NCI-H524 treated with DMSO at 0.1 percent for 48 hours (cell line): Measurements from ENCODE around the gene PRKAB1.

Source experiments
- DNase-seq: peaks from one replicate; lab custom pipeline; 2025; lab: John Stamatoyannopoulos, UW

PRKAB1 gene

DNA sequence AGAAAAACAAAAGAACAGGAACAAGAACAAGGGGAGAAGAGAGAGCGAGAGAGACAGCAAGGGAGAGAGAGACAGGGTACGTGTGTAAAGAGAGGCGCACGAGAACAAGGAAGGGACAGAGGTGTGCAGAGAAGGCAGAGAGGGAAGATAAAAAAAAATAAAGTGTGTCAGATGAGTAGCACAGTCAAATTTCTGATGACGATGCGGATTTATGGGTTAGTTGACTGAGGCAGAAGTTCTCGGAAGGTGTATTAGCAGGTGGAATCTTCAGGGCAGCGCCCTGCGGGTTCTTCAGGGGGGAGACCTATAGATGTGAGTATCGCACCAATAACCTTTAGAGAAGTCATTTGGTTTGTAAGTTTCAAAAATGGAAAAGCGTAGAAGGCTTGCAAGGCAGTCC is 44.8 kb downstream of the PRKAB1 start:
- DNase-seq: no peak

DNA sequence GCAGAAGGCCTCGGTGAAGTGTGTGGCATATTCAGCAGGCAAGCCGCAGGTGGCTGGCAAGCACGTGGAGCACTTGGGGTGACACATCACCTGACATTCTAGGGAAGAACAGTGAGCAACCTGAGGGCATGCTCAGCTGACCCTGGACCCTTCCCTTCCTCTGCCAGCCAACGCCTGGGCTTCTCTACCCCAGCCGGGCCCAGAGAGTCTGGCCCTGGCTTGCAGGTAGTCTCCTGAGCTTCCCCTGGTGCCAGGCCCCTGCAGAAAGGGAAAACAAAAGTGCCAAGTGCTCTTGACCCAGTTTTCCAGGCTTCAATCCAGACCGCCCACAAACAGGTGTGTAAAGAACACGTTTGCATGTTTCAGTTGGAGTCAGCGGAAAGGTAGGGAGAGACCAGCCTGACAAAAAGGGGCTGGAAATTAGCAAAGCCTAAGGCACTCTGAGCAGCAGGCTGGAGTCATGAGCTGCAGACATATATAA is 45.7 kb downstream of the PRKAB1 start:
- DNase-seq: no peak

DNA sequence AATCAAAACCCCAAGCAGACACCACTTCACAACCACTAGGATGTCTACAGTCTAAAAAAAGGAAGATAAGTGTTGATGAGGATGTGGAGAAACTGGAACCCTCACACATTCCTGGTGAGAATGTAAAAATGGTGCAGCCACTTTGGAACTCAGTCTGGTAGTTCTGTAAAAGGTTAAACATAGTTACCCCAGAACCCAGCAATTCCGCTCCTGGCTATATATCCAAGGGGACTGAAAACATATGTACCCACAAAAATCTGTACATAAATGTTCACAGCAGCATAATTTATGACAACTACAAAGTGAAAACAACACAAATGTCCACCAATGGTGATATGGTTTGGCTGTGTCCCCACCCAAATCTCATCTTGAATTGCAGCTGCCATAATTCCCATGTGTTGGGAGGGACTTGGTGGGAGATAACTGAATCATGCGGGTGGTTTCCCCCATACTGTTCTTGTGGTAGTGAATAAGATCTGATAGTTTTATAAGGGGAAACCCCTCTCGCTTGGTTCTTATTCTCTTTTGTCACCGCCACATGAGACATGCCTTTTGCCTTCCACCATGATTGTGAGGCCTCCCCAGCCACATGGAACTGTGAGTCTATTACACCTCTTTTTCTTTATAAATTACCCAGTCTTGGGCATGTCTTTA is 46.8 kb downstream of the PRKAB1 start:
- no peak for DNase-seq

DNA sequence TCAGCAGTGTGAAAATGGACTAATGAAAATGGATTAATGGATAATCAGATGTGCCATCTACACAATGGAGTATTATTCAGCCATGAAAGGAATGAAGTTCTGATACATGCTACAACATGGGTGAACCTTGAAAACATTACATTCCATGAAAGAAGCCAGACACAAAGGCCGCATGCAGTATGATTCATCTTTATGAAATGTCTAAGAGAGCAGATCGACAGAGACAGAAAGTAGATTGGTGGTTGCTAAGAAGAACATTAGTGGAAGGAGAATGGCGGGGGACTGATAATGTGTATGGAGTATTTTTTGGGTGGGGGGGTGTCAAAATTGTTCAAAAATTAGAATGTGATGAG is 47.3 kb downstream of the PRKAB1 start:
- no peak for DNase-seq

DNA sequence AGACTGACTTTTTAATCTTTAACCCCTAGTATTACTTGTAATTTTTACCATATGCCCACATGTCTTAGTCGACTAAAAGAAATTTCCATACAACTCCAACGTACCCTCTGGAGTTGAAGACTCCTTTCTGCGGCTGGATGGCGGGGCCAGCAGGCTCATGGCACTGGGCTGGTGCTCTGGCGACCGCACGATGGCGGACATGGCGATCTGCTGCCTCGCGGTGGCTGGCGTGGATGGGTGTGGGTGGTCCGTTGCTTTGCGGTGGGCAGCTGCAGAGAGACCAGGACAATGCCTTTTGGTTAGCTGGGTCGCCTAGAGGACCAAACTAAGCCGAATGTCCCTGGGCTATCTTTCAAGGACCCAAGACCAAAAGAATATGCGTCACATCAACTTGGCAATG is 50.2 kb downstream of the PRKAB1 start:
- no peak for DNase-seq

DNA sequence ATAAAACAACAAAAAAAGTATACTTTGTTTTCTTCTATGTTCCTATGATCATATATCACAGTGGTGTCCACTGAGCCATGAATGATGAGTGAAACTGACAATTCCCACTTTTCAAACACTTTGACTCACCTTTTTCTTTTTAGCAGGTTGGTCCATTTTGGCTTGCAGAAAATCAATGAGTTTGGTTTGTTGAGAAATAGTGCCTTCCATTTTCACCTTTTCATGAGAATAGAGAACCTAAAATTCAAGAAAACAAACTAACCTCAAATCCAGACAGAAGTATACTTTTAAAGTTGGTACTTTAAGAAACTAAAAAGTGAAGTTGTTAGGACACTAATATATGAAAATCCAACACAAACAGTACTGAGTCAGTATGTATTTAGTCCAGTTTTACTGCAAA is 52.4 kb downstream of the PRKAB1 start:
- no peak for DNase-seq

DNA sequence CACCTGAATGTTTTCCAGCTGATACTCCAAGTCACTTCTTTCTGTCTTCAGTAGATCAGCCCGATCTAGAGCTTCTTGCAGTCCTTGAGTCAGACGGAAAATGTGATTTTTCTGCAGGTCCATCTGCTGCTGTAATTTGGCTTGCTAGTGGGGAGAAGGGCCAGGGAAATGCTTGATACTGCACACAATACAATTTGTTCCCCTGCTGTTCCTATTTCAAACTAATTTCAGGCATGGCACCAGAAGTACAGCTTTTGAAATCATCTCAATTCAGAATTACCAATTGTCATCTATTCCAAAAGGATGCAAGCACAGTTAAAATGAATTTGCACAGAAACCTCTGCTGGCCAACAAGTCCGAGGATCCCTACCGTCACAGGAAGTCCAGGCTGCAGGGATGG is 53.4 kb downstream of the PRKAB1 start:
- DNase-seq: no peak

DNA sequence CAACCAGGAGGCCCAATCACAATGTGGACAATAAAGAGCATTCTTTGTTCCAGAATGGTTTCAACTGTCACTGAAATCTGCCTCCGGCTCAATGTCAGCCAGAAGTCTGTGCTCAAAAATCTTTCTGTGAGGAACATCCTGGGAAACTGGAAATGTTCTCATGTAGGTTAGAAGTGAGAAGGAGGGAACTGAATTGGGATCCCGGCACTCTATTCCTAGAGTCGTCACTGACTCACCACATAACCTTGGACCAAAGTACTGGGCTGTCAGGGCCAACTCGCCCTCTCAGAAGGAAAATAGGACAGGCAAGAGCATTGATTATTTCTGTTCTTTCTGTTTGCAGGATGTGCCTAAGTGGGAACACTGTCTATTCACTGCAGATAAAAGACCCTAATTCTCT is 57.6 kb downstream of the PRKAB1 start:
- DNase-seq: no peak

DNA sequence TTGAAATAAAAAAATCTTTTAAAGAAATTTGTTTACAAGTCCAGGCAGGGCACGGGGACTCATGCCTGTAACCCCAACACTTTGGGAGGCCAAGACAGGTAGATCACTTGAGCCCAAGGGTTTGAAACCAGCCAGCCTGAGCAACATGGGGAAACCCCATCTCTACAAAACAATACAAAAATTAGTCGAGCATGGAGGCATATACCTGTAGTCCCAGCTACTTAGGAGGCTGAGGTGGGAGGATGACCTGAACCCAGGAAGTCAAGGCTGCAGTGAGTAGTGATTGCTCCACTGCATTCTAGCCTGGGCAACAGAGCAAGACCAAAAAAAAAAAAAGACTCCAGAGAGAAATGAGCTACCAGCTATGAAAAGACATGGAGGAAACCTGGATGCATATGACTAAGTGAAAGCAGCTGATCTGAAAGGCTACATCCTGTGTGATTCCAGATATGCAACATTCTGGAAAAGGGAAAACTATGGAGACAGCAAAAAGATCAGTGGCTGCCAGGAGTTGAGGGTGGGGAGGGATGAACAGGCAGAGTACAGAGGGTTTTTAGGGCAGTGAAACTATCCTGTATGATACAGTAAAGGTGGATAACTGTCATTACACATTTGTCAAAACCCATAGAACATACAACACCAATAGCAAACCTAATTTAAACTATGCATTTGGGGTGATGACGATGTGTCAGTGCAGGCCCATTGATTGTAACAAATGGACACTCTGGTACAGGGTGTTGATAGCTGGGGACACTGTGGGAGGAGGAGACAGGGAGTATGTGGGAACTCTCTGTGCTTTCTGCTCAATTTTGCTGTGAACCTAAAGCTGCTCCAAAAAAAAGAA is 59.9 kb downstream of the PRKAB1 start:
- no peak for DNase-seq

DNA sequence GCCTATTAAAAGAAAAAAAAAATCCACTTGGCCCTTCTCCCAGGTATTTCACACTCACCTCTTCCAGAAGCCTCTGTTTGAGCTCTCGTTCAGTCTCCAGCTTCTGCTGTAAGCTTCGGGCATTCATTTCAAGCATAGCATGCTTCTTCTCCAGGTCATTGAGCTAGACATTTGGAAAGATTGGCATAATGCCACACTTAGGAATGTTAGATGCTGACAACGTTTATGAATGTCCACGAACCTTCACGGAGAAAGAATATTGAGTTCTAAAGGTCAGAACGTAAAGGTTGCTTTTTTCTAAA is 60.5 kb downstream of the PRKAB1 start:
- DNase-seq: no peak

DNA sequence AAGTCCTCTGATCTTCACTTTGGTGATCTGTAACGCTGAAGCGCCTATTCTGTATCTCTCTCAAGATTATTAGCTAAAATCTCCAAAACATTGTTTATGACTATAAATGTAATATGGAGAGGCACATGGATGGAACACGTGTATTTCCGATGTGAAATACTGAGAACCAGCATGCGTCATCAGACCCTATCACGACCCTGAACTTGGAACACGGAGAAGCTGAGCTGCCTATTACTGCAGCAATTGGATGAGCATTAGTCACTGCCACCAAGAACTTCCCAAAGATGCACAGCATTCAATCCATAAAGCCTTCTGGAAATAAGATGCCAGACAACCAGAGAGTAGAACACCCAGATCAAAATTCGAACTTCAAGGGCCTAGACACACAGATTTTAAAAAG is 61.9 kb downstream of the PRKAB1 start:
- no peak for DNase-seq

DNA sequence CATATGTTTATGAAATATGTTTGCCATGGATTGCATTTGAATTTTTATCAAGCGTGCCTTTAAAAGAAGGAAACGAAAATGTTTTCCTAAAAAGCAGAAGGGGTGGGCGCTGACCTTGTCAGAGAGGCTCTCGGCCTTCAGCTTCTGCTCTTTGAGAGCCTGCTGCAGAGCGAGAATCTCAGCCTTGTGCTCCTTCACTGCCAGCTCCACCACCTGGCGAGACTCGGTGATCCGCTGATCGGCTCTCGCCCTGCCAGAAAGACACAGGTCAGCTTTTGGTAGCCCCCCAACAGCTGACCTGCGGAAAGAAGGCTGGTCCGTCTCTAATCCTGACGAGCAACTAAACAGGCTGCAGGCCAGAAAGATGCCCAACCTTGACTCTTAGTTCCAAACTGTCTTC is 62.4 kb downstream of the PRKAB1 start:
- DNase-seq: no peak
